IMR-90 (cell line): ENCODE measurements around the gene TMED10. TPM values are rescaled to one million over a fixed set of nuclear protein-coding genes. Genes with fewer than 3 reads are reported as not detected.

Experiments
- ATAC-seq: fragments of 200-7000 bp; cut with Tn5 transposase; 2 replicates; pipeline ENCODE4 v1.9.1; 2020; ENCODE audit warnings: low read depth, mild to moderate bottlenecking, moderate library complexity
- BruUV-seq: library from RNA; stranded (reverse); fragments of 400-500 nt; replicated peaks from 2 replicates; lab custom pipeline; 2021; lab: Mats Ljungman, UMichigan
- CTCF ChIA-PET: fragments of 300-600 bp; formaldehyde crosslinking; extraction: SDS; loops from one replicate; lab custom pipeline; 2021; ENCODE audit warnings: antibody characterized with exemption; lab: Yijun Ruan, JAX
- POLR2A ChIA-PET: fragments of 300-600 bp; sonication (Branson Sonifier 250); formaldehyde crosslinking; loops from one replicate; lab custom pipeline; 2022; ENCODE audit warnings: antibody characterized with exemption; ENCODE audit not compliant: unreplicated experiment; lab: Charles Lee
- DNase-seq: peaks from one replicate; pipeline ENCODE4 v3.0.0; 2013
- H2AFZ ChIP-seq: replicated peaks from 2 replicates; pipeline ENCODE3; 2013; ENCODE audit warnings: low read length, mild to moderate bottlenecking; ENCODE audit not compliant: poor library complexity
- H2AK5ac ChIP-seq: 2 replicates; pipeline ENCODE4 v1.6.1; 2013; ENCODE audit warnings: low read depth, low read length, inconsistent platforms
- H2AK9ac ChIP-seq: replicated peaks from 2 replicates; pipeline ENCODE3; 2013; ENCODE audit warnings: mild to moderate bottlenecking, low read depth, low read length, moderate library complexity; ENCODE audit not compliant: poor library complexity
- H2BK120ac ChIP-seq: 2 replicates; pipeline ENCODE4 v1.6.1; 2013; ENCODE audit warnings: low read depth, low read length, inconsistent platforms
- H2BK15ac ChIP-seq: 3 replicates; pipeline ENCODE4 v1.6.1; 2013; ENCODE audit warnings: low read depth, low read length, inconsistent platforms
- H2BK20ac ChIP-seq: 2 replicates; pipeline ENCODE4 v1.6.1; 2013; ENCODE audit warnings: low read depth, mild to moderate bottlenecking, inconsistent platforms, low read length, moderate library complexity
- H2BK5ac ChIP-seq: 2 replicates; pipeline ENCODE4 v1.6.1; 2013; ENCODE audit warnings: mild to moderate bottlenecking, low read depth, low read length, inconsistent platforms; ENCODE audit not compliant: poor library complexity, severe bottlenecking
- H3K14ac ChIP-seq: replicated peaks from 2 replicates; pipeline ENCODE4 v1.6.1; 2013; ENCODE audit warnings: low read depth, low read length, inconsistent platforms
- H3K18ac ChIP-seq: 2 replicates; pipeline ENCODE4 v1.6.1; 2013; ENCODE audit warnings: low read depth, low read length, control low read depth
- H3K23ac ChIP-seq: 2 replicates; pipeline ENCODE4 v1.6.1; 2013; ENCODE audit warnings: low read depth, low read length, inconsistent platforms
- H3K27ac ChIP-seq: 2 replicates; pipeline ENCODE4 v1.5.1; 2013; ENCODE audit warnings: mild to moderate bottlenecking, control low read depth, low read length; ENCODE audit not compliant: insufficient read depth
- H3K27me3 ChIP-seq: 2 replicates; pipeline ENCODE4 v1.6.1; 2013; ENCODE audit warnings: low read length; ENCODE audit not compliant: control insufficient read depth, insufficient read depth
- H3K36me3 ChIP-seq: 2 replicates; pipeline ENCODE4 v1.6.1; 2013; ENCODE audit warnings: low read length, mixed read lengths; ENCODE audit not compliant: control insufficient read depth, insufficient read depth
- H3K4ac ChIP-seq: 2 replicates; pipeline ENCODE4 v1.6.1; 2013; ENCODE audit warnings: low read depth, low read length, inconsistent platforms
- H3K4me1 ChIP-seq: 2 replicates; pipeline ENCODE4 v1.6.1; 2013; ENCODE audit warnings: low read length, mixed read lengths; ENCODE audit not compliant: control insufficient read depth, insufficient read depth
- H3K4me2 ChIP-seq: 2 replicates; pipeline ENCODE4 v1.6.1; 2013; ENCODE audit warnings: low read depth, mild to moderate bottlenecking, control low read depth, low read length, moderate library complexity
- H3K4me3 ChIP-seq: 2 replicates; pipeline ENCODE4 v1.5.1; 2013; ENCODE audit warnings: low read depth, mild to moderate bottlenecking, control low read depth, low read length, moderate library complexity; ENCODE audit not compliant: insufficient read depth
- H3K56ac ChIP-seq: 2 replicates; pipeline ENCODE4 v1.6.1; 2013; ENCODE audit warnings: low read length, inconsistent platforms; ENCODE audit not compliant: insufficient read depth; ENCODE audit errors: extremely low read depth
- H3K79me1 ChIP-seq, 2 experiments: 2 replicates each; pipeline ENCODE4 v1.6.1; 2013; ENCODE audit warnings: low read length in 2 of 2, inconsistent platforms in 1 of 2, low read depth in 1 of 2
- H3K9ac ChIP-seq: 2 replicates; pipeline ENCODE4 v1.6.1; 2013; ENCODE audit warnings: low read depth, low read length, control low read depth
- H3K9me1 ChIP-seq: 2 replicates; pipeline ENCODE4 v1.6.1; 2013; ENCODE audit warnings: low read length, inconsistent platforms; ENCODE audit not compliant: insufficient read depth
- H3K9me3 ChIP-seq: 2 replicates; pipeline ENCODE4 v1.6.1; 2013; ENCODE audit warnings: low read length; ENCODE audit not compliant: control insufficient read depth, insufficient read depth
- H4K20me1 ChIP-seq: 2 replicates; pipeline ENCODE4 v1.6.1; 2013; ENCODE audit warnings: low read length, inconsistent platforms; ENCODE audit not compliant: insufficient read depth
- H4K5ac ChIP-seq: 2 replicates; pipeline ENCODE4 v1.6.1; 2013; ENCODE audit warnings: mild to moderate bottlenecking, low read depth, low read length, control low read depth
- H4K8ac ChIP-seq, 2 experiments: 2 replicates each; pipeline ENCODE4 v1.6.1; 2013; ENCODE audit warnings: low read depth in 2 of 2, low read length in 2 of 2, control low read depth in 1 of 2, inconsistent platforms in 1 of 2
- H4K91ac ChIP-seq: 2 replicates; pipeline ENCODE4 v1.6.1; 2013; ENCODE audit warnings: low read depth, low read length, inconsistent platforms; ENCODE audit not compliant: insufficient read depth
- CHD1 ChIP-seq: IDR thresholded peaks from 2 replicates; pipeline ENCODE4 v1.6.1; 2012; ENCODE audit warnings: low read depth, low read length, improper control_type of control experiment
- FOS ChIP-seq: fragments of 150-350 bp; IDR thresholded peaks from 2 replicates; pipeline ENCODE4 v1.6.1; 2016; ENCODE audit warnings: low read depth, low read length
- MAFK ChIP-seq: IDR thresholded peaks from 2 replicates; pipeline ENCODE4 v1.6.1; 2012; ENCODE audit warnings: low read depth, low read length, improper control_type of control experiment
- MAZ ChIP-seq: IDR thresholded peaks from 2 replicates; pipeline ENCODE4 v1.6.1; 2012; ENCODE audit warnings: low read depth, mild to moderate bottlenecking, low read length, improper control_type of control experiment, moderate library complexity, borderline replicate concordance
- MXI1 ChIP-seq: IDR thresholded peaks from 2 replicates; pipeline ENCODE4 v1.6.1; 2012; ENCODE audit warnings: low read depth, mild to moderate bottlenecking, low read length, moderate library complexity, borderline replicate concordance
- NFE2L2 ChIP-seq: fragments of 150-350 bp; IDR thresholded peaks from 2 replicates; pipeline ENCODE4 v1.6.1; 2016; ENCODE audit warnings: low read depth, mild to moderate bottlenecking, low read length
- POLR2A ChIP-seq: IDR thresholded peaks from 2 replicates; pipeline ENCODE4 v1.6.1; 2012; ENCODE audit warnings: mild to moderate bottlenecking, low read depth, low read length
- RAD21 ChIP-seq: IDR thresholded peaks from 2 replicates; pipeline ENCODE4 v1.6.1; 2012; ENCODE audit warnings: low read length, improper control_type of control experiment
- RCOR1 ChIP-seq: IDR thresholded peaks from 2 replicates; pipeline ENCODE4 v1.6.1; 2012; ENCODE audit warnings: mild to moderate bottlenecking, low read length, improper control_type of control experiment; ENCODE audit not compliant: insufficient replicate concordance
- RFX5 ChIP-seq: IDR thresholded peaks from 2 replicates; pipeline ENCODE4 v1.8.0; 2012; ENCODE audit warnings: low read depth, mild to moderate bottlenecking, low read length, moderate library complexity
- SMC3 ChIP-seq: fragments of 150-350 bp; IDR thresholded peaks from 2 replicates; pipeline ENCODE4 v1.6.1; 2016; ENCODE audit warnings: low read depth, mild to moderate bottlenecking, antibody characterized with exemption, low read length, moderate library complexity
- WGBS, 2 experiments: methylation state at CpG; one replicate each; pipeline versions ENCODE4 v1.1.5 to v1.1.7; 2013; ENCODE audit warnings: missing lambda C conversion rate in 2 of 2; ENCODE audit not compliant: insufficient read length in 1 of 2; ENCODE audit errors: extremely low coverage in 2 of 2; 5-methylcytosine and 5-hydroxymethylcytosine counted together
- dilution Hi-C: fragments of 300-500 bp; cut with HindIII; formaldehyde crosslinking; loops from one replicate; pipeline ENCODE4 v1.14.3; 2018; ENCODE audit warnings: low sequenced_read_pairs; ENCODE audit not compliant: unreplicated experiment
- in situ Hi-C: fragments of 300-500 bp; cut with MboI; formaldehyde crosslinking; loops from 3 replicates; pipeline ENCODE4 v1.14.3; 2019; ENCODE audit warnings: low sequenced_read_pairs, inconsistent platforms, mixed read lengths
- intact Hi-C: fragments of 100-400 bp; cut with micrococcal nuclease; formaldehyde crosslinking; loops from 2 replicates; pipeline ENCODE4 v1.10.0; 2022
- polyA plus RNA-seq, 3 experiments: library from polyadenylated mRNA; depleted of rRNA; stranded (reverse); fragments of >200 nt; gene quantifications; 2 replicates each; pipeline ENCODE4 v1.2.3, GENCODE V29; 2012; ENCODE audit warnings: low replicate concordance in 1 of 3
- total RNA-seq: library from RNA; depleted of rRNA; stranded (reverse); fragments of >200 nt; gene quantifications from 2 replicates; pipeline ENCODE4 v1.2.3, GENCODE V29; 2012
- TF ChIP-seq, protein P1 (sequence below): conservative IDR thresholded peaks from 2 replicates; pipeline ENCODE4 v1.5.1; 2012; ENCODE audit warnings: mild to moderate bottlenecking, low read depth, low read length, improper control_type of control experiment

Gene TMED10
- total and polyA plus RNA-seq, 2 of the 4 experiments (the other 2 are of a cell fraction), result 254 to 441 TPM

- dilution Hi-C loops (no loop called here), in situ Hi-C loops (no loop called here), intact Hi-C loops (loop anchor here (1.0 to 2.0 kb wide), 3 partner anchors 142 to 228 kb away; no protein-coding TSS in a partner anchor)
- Histone ChIP-seq H4K8ac (no peak overlapping the region), H4K20me1 (no peaks in the 10 kb centered on the region), H3K18ac (no peak overlapping the region), H2BK5ac (no peak overlapping the region), H2AFZ (no peak overlapping the region), H3K4ac (no peak overlapping the region), H4K5ac (no peak overlapping the region), H2AK5ac (no peak overlapping the region), H3K27me3 (no peaks in the 10 kb centered on the region), H3K4me1 (0 out of 2 replicates have a peak, but pooled peaks cover 3% of the 10 kb centered on the region), H2BK20ac (no peak overlapping the region), H3K9ac (no peak overlapping the region), H3K4me3 (no peak overlapping the region), H2BK15ac (no peak overlapping the region), H3K27ac (no peak overlapping the region), H3K9me1 (no peaks in the 10 kb centered on the region), H3K9me3 (no peaks in the 10 kb centered on the region), H2BK120ac (no peak overlapping the region), H4K91ac (no peak overlapping the region), H3K56ac (no peak overlapping the region), H3K79me1 (no peaks in the 10 kb centered on the region; a peak in 1 of 4 replicates), H3K14ac (no peak overlapping the region), H3K36me3 (peaks cover 26% of the 10 kb centered on the region), H2AK9ac (peak overlapping the region; percentile 17), H3K23ac (no peak overlapping the region), H3K4me2 (no peak overlapping the region)
- CTCF ChIA-PET, result interaction anchor here (0.6 to 1.5 kb wide), 16 partner anchors 19 to 228 kb away, joined by 3 to 7 read pairs (median 3); partner anchors contain the start of genes PGF, PROX2, RPS6KL1 and ZC2HC1C
- TF ChIP-seq RCOR1 (no peak), FOS (no peak), MAFK (no peak), POLR2A (peak; percentile 56; the same call in 1 of the 2 replicates), MAZ (no peak), CHD1 (no peak), RFX5 (no peak), RAD21 (peak; percentile 95), NFE2L2 (no peak), SMC3 (peak; percentile 88), MXI1 (no peak)
- TF ChIP-seq, protein P1, sequence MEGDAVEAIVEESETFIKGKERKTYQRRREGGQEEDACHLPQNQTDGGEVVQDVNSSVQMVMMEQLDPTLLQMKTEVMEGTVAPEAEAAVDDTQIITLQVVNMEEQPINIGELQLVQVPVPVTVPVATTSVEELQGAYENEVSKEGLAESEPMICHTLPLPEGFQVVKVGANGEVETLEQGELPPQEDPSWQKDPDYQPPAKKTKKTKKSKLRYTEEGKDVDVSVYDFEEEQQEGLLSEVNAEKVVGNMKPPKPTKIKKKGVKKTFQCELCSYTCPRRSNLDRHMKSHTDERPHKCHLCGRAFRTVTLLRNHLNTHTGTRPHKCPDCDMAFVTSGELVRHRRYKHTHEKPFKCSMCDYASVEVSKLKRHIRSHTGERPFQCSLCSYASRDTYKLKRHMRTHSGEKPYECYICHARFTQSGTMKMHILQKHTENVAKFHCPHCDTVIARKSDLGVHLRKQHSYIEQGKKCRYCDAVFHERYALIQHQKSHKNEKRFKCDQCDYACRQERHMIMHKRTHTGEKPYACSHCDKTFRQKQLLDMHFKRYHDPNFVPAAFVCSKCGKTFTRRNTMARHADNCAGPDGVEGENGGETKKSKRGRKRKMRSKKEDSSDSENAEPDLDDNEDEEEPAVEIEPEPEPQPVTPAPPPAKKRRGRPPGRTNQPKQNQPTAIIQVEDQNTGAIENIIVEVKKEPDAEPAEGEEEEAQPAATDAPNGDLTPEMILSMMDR, result peak; percentile 94
- no TSS peak for BruUV-seq
- DNase-seq, result peak; percentile 65
- ATAC-seq, result peak; percentile 79
- POLR2A ChIA-PET, result no interaction called here
- 80% methylated on average over 1 of the region's 7 CpGs; no CpG with 5 or more reads in 1 of the 2 experiments for WGBS, 2 experiments
Measured at GRCh38 chr14:75088566-75089373, 87.6 kb downstream of the TMED10 start.
